Measurements from ENCODE around the gene LY6G6F. TPM values are rescaled to one million over a fixed set of nuclear protein-coding genes. Genes with fewer than 3 reads are reported as not detected.

The LY6G6F gene
- total and polyA plus RNA-seq, 9 donors = not detected

- no peak for DNase-seq
- 89 to 96% (median 92%) methylated on average over 12 of the region's 12 CpGs for WGBS, 3 donors
- no peaks in the 10 kb centered on the region for H3K27me3 ChIP-seq
- no peaks in the 10 kb centered on the region for H3K36me3 ChIP-seq
- no peaks in the 10 kb centered on the region for H3K9me3 ChIP-seq
- TF ChIP-seq POLR2A (IDR thresholded peaks at IDR 0.05) (no peak), CTCF (IDR thresholded peaks at IDR 0.05) (no peak), EP300 (IDR thresholded peaks at IDR 0.05) (no peak)
- intact Hi-C loops (cut with DNase I) = no loop called here
- no peaks in the 10 kb centered on the region for H3K4me1 ChIP-seq (ENCODE audit: insufficient read depth)
- H3K4me3 ChIP-seq = no peak overlapping the region
- H3K27ac ChIP-seq = no peak overlapping the region
These were observed 15.0 kb upstream of the LY6G6F start for GRCh38 chr6:31691564-31692108.

GRCh38 chr6:31692353-31692752 lies 14.3 kb upstream of the LY6G6F start:
- TF ChIP-seq POLR2A (IDR thresholded peaks at IDR 0.05) (no peak), CTCF (IDR thresholded peaks at IDR 0.05) (no peak), EP300 (IDR thresholded peaks at IDR 0.05) (no peak)
- no peak overlapping the region for H3K27ac ChIP-seq
- H3K9me3 ChIP-seq = no peaks in the 10 kb centered on the region
- no peaks in the 10 kb centered on the region for H3K27me3 ChIP-seq
- H3K4me1 ChIP-seq (ENCODE audit: insufficient read depth) = no peaks in the 10 kb centered on the region
- no peak for DNase-seq
- H3K4me3 ChIP-seq = no peak overlapping the region
- no peaks in the 10 kb centered on the region for H3K36me3 ChIP-seq
- intact Hi-C loops (cut with DNase I) = no loop called here
- 82 to 86% (median 86%) methylated on average over 4 of the region's 4 CpGs for WGBS, 3 donors

- 80 to 86% (median 83%) methylated on average over 9 of the region's 9 CpGs for WGBS, 3 donors
- Histone ChIP-seq H3K4me1 (ENCODE audit: insufficient read depth) (no peaks in the 10 kb centered on the region), H3K27me3 (no peaks in the 10 kb centered on the region), H3K4me3 (no peak overlapping the region), H3K27ac (no peak overlapping the region), H3K36me3 (no peaks in the 10 kb centered on the region), H3K9me3 (no peaks in the 10 kb centered on the region)
- no peak for DNase-seq
- TF ChIP-seq EP300 (IDR thresholded peaks at IDR 0.05) (no peak), POLR2A (IDR thresholded peaks at IDR 0.05) (no peak), CTCF (IDR thresholded peaks at IDR 0.05) (no peak)
- intact Hi-C loops (cut with DNase I) = no loop called here
These were observed 13.8 kb upstream of the LY6G6F start for GRCh38 chr6:31692886-31693285.

- Histone ChIP-seq H3K36me3 (no peaks in the 10 kb centered on the region), H3K4me1 (ENCODE audit: insufficient read depth) (no peaks in the 10 kb centered on the region), H3K4me3 (no peak overlapping the region), H3K27me3 (no peaks in the 10 kb centered on the region), H3K9me3 (no peaks in the 10 kb centered on the region), H3K27ac (no peak overlapping the region)
- TF ChIP-seq CTCF (IDR thresholded peaks at IDR 0.05) (no peak), EP300 (IDR thresholded peaks at IDR 0.05) (no peak), POLR2A (IDR thresholded peaks at IDR 0.05) (no peak)
- intact Hi-C loops (cut with DNase I) = no loop called here
- no peak for DNase-seq
- WGBS, 3 donors = 87 to 90% (median 87%) methylated on average over 6 of the region's 6 CpGs
These were observed 13.1 kb upstream of the LY6G6F start for GRCh38 chr6:31693535-31693934.

Measured in ovary (tissue), 9 donors.